Measurements from ENCODE around the gene CYP2C19.

- TF ChIP-seq CTCF (IDR thresholded peaks at IDR 0.05) (no peak), EZH2 (IDR thresholded peaks at IDR 0.05; ENCODE audit: borderline replicate concordance, insufficient read depth, low read depth, low read length, poor library complexity, severe bottlenecking) (no peak)
Observed at GRCh38 chr10:94747838-94748237, 14.6 kb upstream of the CYP2C19 start.
